Measurements from ENCODE around the gene MBNL3.

DNA sequence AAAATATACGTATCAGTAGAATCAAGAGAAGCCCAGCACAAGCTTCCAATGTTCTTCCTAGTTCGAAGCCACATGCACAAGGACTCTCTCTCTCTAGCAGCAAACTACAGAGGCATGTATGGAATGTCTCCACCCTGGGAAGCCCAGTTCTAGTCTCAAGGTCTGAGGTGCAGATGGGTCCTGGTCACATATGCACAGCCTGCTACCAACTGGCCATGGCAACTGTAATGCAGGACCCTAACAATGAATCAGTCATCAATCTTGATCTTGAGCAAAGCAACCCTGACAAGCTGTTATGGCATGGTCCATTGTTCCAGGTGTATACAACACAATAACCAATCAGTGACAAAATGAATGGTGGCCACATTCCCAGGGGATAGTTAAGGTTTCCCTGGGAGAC, 55.8 kb downstream of the MBNL3 start:
- TF ChIP-seq ZFP36 (IDR thresholded peaks at IDR 0.05; ENCODE audit: low read depth, low read length, partially characterized antibody) (no peak), MAFK (IDR thresholded peaks at IDR 0.05; ENCODE audit: low read length) (no peak), ZC3H4 (CRISPR knock-in tag; IDR thresholded peaks at IDR 0.05; ENCODE audit: borderline replicate concordance) (no peak), FOSL1 (tag; conservative IDR thresholded peaks at IDR 0.05) (no peak), CTCF (IDR thresholded peaks at IDR 0.05 in 2 of 3, conservative IDR thresholded peaks at IDR 0.05 in 1 of 3; ENCODE audit: insufficient read depth in 2 of 3, low read depth in 1 of 3, low read length in 3 of 3) (no peak), ERF (CRISPR knock-in tag; IDR thresholded peaks at IDR 0.05) (no peak), ELF4 (CRISPR knock-in tag; IDR thresholded peaks at IDR 0.05) (no peak), ZZZ3 (IDR thresholded peaks at IDR 0.05) (no peak)
